ENCODE data around the gene ABCA2. TPM values are rescaled to one million over a fixed set of nuclear protein-coding genes. Genes with fewer than 3 reads are reported as not detected.

ABCA2 gene
- total and polyA plus RNA-seq, 9 of the 15 experiments (the other 6 are each of a cell fraction or from before 2014, with no cell fraction given) = 0.69 to 16.3 (median 6.1) TPM; not detected in 2

DNA sequence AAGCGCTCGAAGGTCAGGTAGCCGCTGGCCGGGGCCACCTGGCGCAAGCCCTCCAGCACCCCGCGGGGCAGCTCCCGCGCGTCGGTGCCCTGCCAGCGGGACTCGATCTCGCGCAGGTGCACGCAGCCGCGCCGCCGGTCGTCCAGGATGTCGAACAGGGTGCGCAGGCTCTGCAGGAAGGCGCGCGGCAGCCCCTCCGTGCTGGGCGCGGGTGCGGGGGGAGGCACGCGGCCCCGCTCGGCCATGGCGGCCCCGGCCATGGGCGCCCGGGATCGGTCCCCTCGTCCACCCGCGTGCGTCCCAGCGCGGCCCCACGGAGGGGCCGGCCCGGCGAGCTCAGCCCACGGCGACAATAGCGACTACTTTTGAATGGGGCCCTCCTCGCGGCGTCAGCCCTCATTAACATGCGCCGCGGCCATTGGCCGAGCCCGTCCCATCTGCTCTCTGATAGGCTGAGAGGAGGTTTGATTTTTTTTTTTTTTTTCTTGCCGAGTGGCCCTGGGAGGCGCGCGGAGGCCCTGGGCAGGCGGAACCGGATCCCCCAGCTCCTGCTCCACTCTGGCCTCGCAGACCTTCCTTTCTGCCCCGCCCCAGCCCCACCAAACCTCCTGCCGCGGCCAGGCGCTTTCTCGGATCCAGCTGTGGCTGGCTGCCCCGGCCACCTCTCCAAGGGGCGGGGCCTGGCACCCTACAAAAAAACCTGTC is 42.3 kb upstream of the ABCA2 start, which contains the start of gene SAPCD2 (continued):
- TF ChIP-seq, protein P1, sequence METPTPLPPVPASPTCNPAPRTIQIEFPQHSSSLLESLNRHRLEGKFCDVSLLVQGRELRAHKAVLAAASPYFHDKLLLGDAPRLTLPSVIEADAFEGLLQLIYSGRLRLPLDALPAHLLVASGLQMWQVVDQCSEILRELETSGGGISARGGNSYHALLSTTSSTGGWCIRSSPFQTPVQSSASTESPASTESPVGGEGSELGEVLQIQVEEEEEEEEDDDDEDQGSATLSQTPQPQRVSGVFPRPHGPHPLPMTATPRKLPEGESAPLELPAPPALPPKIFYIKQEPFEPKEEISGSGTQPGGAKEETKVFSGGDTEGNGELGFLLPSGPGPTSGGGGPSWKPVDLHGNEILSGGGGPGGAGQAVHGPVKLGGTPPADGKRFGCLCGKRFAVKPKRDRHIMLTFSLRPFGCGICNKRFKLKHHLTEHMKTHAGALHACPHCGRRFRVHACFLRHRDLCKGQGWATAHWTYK (CRISPR knock-in tag; IDR thresholded peaks at IDR 0.05) = no peak
- TF ChIP-seq HDAC2 (IDR thresholded peaks at IDR 0.05) (peak; percentile 54; the same call in 1 of the 2 replicates), JUND (IDR thresholded peaks at IDR 0.05; ENCODE audit: borderline replicate concordance, low read depth, low read length) (no peak), JUND (tag; IDR thresholded peaks at IDR 0.05; ENCODE audit: borderline replicate concordance, low read depth, low read length) (peak; percentile 9; the same call in 1 of the 3 replicates), POLR2A (conservative IDR thresholded peaks at IDR 0.05) (peak; percentile 71), ZNF217 (CRISPR knock-in tag; IDR thresholded peaks at IDR 0.05) (no peak), POLR2B (IDR thresholded peaks at IDR 0.05; ENCODE audit: low read depth, partially characterized antibody) (no peak), CEBPB (tag; IDR thresholded peaks at IDR 0.05) (no peak), FOXA3 (CRISPR knock-in tag; conservative IDR thresholded peaks at IDR 0.05 in 1 of 2, IDR thresholded peaks at IDR 0.05 in 1 of 2) (no peak), TRIM24 (IDR thresholded peaks at IDR 0.05) (no peak), ZNF766 (CRISPR knock-in tag; conservative IDR thresholded peaks at IDR 0.05) (no peak), ADNP (tag; IDR thresholded peaks at IDR 0.05) (no peak), STAT5B (CRISPR knock-in tag; IDR thresholded peaks at IDR 0.05) (no peak)
- TF ChIP-seq, protein P2, sequence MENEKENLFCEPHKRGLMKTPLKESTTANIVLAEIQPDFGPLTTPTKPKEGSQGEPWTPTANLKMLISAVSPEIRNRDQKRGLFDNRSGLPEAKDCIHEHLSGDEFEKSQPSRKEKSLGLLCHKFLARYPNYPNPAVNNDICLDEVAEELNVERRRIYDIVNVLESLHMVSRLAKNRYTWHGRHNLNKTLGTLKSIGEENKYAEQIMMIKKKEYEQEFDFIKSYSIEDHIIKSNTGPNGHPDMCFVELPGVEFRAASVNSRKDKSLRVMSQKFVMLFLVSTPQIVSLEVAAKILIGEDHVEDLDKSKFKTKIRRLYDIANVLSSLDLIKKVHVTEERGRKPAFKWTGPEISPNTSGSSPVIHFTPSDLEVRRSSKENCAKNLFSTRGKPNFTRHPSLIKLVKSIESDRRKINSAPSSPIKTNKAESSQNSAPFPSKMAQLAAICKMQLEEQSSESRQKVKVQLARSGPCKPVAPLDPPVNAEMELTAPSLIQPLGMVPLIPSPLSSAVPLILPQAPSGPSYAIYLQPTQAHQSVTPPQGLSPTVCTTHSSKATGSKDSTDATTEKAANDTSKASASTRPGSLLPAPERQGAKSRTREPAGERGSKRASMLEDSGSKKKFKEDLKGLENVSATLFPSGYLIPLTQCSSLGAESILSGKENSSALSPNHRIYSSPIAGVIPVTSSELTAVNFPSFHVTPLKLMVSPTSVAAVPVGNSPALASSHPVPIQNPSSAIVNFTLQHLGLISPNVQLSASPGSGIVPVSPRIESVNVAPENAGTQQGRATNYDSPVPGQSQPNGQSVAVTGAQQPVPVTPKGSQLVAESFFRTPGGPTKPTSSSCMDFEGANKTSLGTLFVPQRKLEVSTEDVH (IDR thresholded peaks at IDR 0.05; ENCODE audit: low read depth, partially characterized antibody) = no peak
- TF ChIP-seq, protein P3, sequence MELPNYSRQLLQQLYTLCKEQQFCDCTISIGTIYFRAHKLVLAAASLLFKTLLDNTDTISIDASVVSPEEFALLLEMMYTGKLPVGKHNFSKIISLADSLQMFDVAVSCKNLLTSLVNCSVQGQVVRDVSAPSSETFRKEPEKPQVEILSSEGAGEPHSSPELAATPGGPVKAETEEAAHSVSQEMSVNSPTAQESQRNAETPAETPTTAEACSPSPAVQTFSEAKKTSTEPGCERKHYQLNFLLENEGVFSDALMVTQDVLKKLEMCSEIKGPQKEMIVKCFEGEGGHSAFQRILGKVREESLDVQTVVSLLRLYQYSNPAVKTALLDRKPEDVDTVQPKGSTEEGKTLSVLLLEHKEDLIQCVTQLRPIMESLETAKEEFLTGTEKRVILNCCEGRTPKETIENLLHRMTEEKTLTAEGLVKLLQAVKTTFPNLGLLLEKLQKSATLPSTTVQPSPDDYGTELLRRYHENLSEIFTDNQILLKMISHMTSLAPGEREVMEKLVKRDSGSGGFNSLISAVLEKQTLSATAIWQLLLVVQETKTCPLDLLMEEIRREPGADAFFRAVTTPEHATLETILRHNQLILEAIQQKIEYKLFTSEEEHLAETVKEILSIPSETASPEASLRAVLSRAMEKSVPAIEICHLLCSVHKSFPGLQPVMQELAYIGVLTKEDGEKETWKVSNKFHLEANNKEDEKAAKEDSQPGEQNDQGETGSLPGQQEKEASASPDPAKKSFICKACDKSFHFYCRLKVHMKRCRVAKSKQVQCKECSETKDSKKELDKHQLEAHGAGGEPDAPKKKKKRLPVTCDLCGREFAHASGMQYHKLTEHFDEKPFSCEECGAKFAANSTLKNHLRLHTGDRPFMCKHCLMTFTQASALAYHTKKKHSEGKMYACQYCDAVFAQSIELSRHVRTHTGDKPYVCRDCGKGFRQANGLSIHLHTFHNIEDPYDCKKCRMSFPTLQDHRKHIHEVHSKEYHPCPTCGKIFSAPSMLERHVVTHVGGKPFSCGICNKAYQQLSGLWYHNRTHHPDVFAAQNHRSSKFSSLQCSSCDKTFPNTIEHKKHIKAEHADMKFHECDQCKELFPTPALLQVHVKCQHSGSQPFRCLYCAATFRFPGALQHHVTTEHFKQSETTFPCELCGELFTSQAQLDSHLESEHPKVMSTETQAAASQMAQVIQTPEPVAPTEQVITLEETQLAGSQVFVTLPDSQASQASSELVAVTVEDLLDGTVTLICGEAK (IDR thresholded peaks at IDR 0.05) = peak; percentile 35; the same call in 1 of the 2 replicates
- TF ChIP-seq, protein P3 (CRISPR knock-in tag; IDR thresholded peaks at IDR 0.05) = no peak
